Trophoblast cell (in vitro differentiated cells and primary cell): ENCODE measurements around the gene TMEM140.

ENCODE experiments used
- DNase-seq, 2 donors: peaks; one replicate each; pipeline ENCODE4 v3.0.0-alpha.2; 2016
- H2AFZ ChIP-seq: 2 replicates; pipeline ENCODE4 v1.6.1; 2013; ENCODE audit warnings: low read length, moderate library complexity, mild to moderate bottlenecking; ENCODE audit not compliant: insufficient read depth, poor library complexity
- H2AK5ac ChIP-seq: 2 replicates; pipeline ENCODE4 v1.6.1; 2013; ENCODE audit warnings: mild to moderate bottlenecking, low read length
- H2BK120ac ChIP-seq: 2 replicates; pipeline ENCODE4 v1.6.1; 2013; ENCODE audit warnings: low read length, mild to moderate bottlenecking, moderate library complexity; ENCODE audit not compliant: insufficient read depth, poor library complexity
- H2BK12ac ChIP-seq: 2 replicates; pipeline ENCODE4 v1.6.1; 2013; ENCODE audit warnings: mild to moderate bottlenecking, low read length, moderate library complexity
- H2BK5ac ChIP-seq: 2 replicates; pipeline ENCODE4 v1.6.1; 2013; ENCODE audit warnings: low read length, low read depth, moderate library complexity, mild to moderate bottlenecking; ENCODE audit not compliant: poor library complexity
- H3K14ac ChIP-seq: 2 replicates; pipeline ENCODE4 v1.6.1; 2013; ENCODE audit warnings: mild to moderate bottlenecking, low read length
- H3K18ac ChIP-seq: 2 replicates; pipeline ENCODE4 v1.6.1; 2013; ENCODE audit warnings: mild to moderate bottlenecking, low read length
- H3K23ac ChIP-seq: 2 replicates; pipeline ENCODE4 v1.6.1; 2013; ENCODE audit warnings: low read length
- H3K27ac ChIP-seq: 2 replicates; pipeline ENCODE4 v1.5.1; 2013; ENCODE audit warnings: low read depth, mild to moderate bottlenecking, inconsistent platforms, low read length, moderate library complexity
- H3K27me3 ChIP-seq: 2 replicates; pipeline ENCODE4 v1.6.1; 2013; ENCODE audit warnings: inconsistent platforms, mild to moderate bottlenecking, low read length, moderate library complexity; ENCODE audit not compliant: insufficient read depth
- H3K36me3 ChIP-seq, 2 experiments: 1 replicate in 1 of 2; 2 replicates in 1 of 2; pipeline ENCODE4 v1.6.1; 2013; ENCODE audit warnings: low read length in 2 of 2, mild to moderate bottlenecking in 2 of 2, moderate library complexity in 1 of 2; ENCODE audit not compliant: insufficient read depth in 2 of 2, control insufficient read depth in 1 of 2
- H3K4ac ChIP-seq: 2 replicates; pipeline ENCODE4 v1.6.1; 2013; ENCODE audit warnings: low read depth, mild to moderate bottlenecking, low read length, moderate library complexity
- H3K4me1 ChIP-seq, 2 experiments: 1 replicate in 1 of 2; 2 replicates in 1 of 2; pipeline ENCODE4 v1.6.1; 2013; ENCODE audit warnings: low read length in 2 of 2, mild to moderate bottlenecking in 2 of 2, moderate library complexity in 1 of 2; ENCODE audit not compliant: insufficient read depth in 2 of 2, control insufficient read depth in 1 of 2
- H3K4me2 ChIP-seq: 2 replicates; pipeline ENCODE4 v1.6.1; 2013; ENCODE audit warnings: inconsistent platforms, mild to moderate bottlenecking, low read length, moderate library complexity
- H3K4me3 ChIP-seq: 2 replicates; pipeline ENCODE4 v1.5.1; 2013; ENCODE audit warnings: mild to moderate bottlenecking, low read depth, low read length, inconsistent platforms
- H3K79me1 ChIP-seq: one replicate; pipeline ENCODE4 v1.6.1; 2013; ENCODE audit warnings: low read length
- H3K79me2 ChIP-seq: 2 replicates; pipeline ENCODE4 v1.6.1; 2013; ENCODE audit warnings: low read length, mild to moderate bottlenecking; ENCODE audit not compliant: control insufficient read depth, insufficient read depth, poor library complexity
- H3K9ac ChIP-seq: 2 replicates; pipeline ENCODE4 v1.6.1; 2013; ENCODE audit warnings: mild to moderate bottlenecking, low read length
- H3K9me3 ChIP-seq: 2 replicates; pipeline ENCODE4 v1.6.1; 2013; ENCODE audit warnings: low read depth, mild to moderate bottlenecking, control low read depth, inconsistent platforms, low read length; ENCODE audit not compliant: insufficient read depth
- H4K12ac ChIP-seq: 2 replicates; pipeline ENCODE4 v1.6.1; 2013; ENCODE audit warnings: low read depth, mild to moderate bottlenecking, low read length, moderate library complexity
- H4K8ac ChIP-seq: 2 replicates; pipeline ENCODE4 v1.6.1; 2013; ENCODE audit warnings: low read depth, mild to moderate bottlenecking, low read length, moderate library complexity
- H4K91ac ChIP-seq: one replicate; pipeline ENCODE4 v1.6.1; 2013; ENCODE audit warnings: low read depth, mild to moderate bottlenecking, low read length, moderate library complexity
- WGBS: extraction: QIAGEN DNeasy Blood & Tissue Kit; methylation state at CpG from one replicate; pipeline ENCODE4 v1.1.7; 2013; ENCODE audit warnings: missing lambda C conversion rate; ENCODE audit not compliant: insufficient read length, insufficient coverage; ENCODE audit errors: extremely low coverage; 5-methylcytosine and 5-hydroxymethylcytosine counted together

Gene TMEM140

GRCh38 chr7:135192914-135193536, 45.2 kb downstream of the TMEM140 start:
- no peak overlapping the region for H2BK120ac ChIP-seq
- no peak overlapping the region for H2BK12ac ChIP-seq
- H3K4ac ChIP-seq = no peak overlapping the region
- no peak overlapping the region for H2BK5ac ChIP-seq
- no peak overlapping the region for H4K91ac ChIP-seq
- no peak overlapping the region for H3K18ac ChIP-seq
- no peak overlapping the region for H3K27ac ChIP-seq
- no peak overlapping the region for H3K14ac ChIP-seq
- no CpG with 5 or more reads among the region's 11 CpGs for WGBS
- H4K12ac ChIP-seq = no peak overlapping the region
- H2AK5ac ChIP-seq = no peak overlapping the region
- H3K9ac ChIP-seq = no peak overlapping the region
- H3K79me1 ChIP-seq = no peaks in the 10 kb centered on the region
- H3K36me3 ChIP-seq = peaks cover 55 to 56% of the 10 kb centered on the region in 2 experiments
- H3K79me2 ChIP-seq = no peaks in the 10 kb centered on the region
- H3K27me3 ChIP-seq = no peaks in the 10 kb centered on the region
- DNase-seq = no peak
- H3K4me3 ChIP-seq = no peak overlapping the region
- H3K4me1 ChIP-seq = no peaks in the 10 kb centered on the region
- H2AFZ ChIP-seq = no peak overlapping the region
- no peak overlapping the region for H4K8ac ChIP-seq
- H3K9me3 ChIP-seq = peaks cover 2% of the 10 kb centered on the region
- H3K23ac ChIP-seq = no peak overlapping the region
- H3K4me2 ChIP-seq = no peak overlapping the region

GRCh38 chr7:135193615-135194081, 45.8 kb downstream of the TMEM140 start:
- Histone ChIP-seq H2AFZ (no peak overlapping the region), H3K9ac (no peak overlapping the region), H4K91ac (no peak overlapping the region), H3K27ac (no peak overlapping the region), H2BK12ac (no peak overlapping the region), H3K4me1 (no peaks in the 10 kb centered on the region), H3K4ac (no peak overlapping the region), H3K23ac (no peak overlapping the region), H2BK5ac (no peak overlapping the region), H2BK120ac (no peak overlapping the region), H4K8ac (no peak overlapping the region), H3K18ac (no peak overlapping the region), H3K9me3 (peaks cover 2% of the 10 kb centered on the region), H3K79me2 (no peaks in the 10 kb centered on the region), H3K4me3 (no peak overlapping the region), H3K79me1 (no peaks in the 10 kb centered on the region), H3K36me3 (peaks cover 50 to 51% of the 10 kb centered on the region in 2 experiments), H3K4me2 (no peak overlapping the region), H3K14ac (no peak overlapping the region), H2AK5ac (no peak overlapping the region), H3K27me3 (no peaks in the 10 kb centered on the region), H4K12ac (no peak overlapping the region)
- WGBS = no CpG with 5 or more reads among the region's 10 CpGs
- DNase-seq = no peak

- no peak for DNase-seq
- no peak overlapping the region for H2AK5ac ChIP-seq
- H3K9me3 ChIP-seq = peaks cover 2% of the 10 kb centered on the region
- no peak overlapping the region for H3K4ac ChIP-seq
- H3K9ac ChIP-seq = no peak overlapping the region
- H2AFZ ChIP-seq = no peak overlapping the region
- H4K8ac ChIP-seq = no peak overlapping the region
- no peak overlapping the region for H3K27ac ChIP-seq
- H3K18ac ChIP-seq = no peak overlapping the region
- H3K23ac ChIP-seq = no peak overlapping the region
- no peaks in the 10 kb centered on the region for H3K27me3 ChIP-seq
- H3K79me1 ChIP-seq = no peaks in the 10 kb centered on the region
- H4K12ac ChIP-seq = no peak overlapping the region
- no peak overlapping the region for H2BK120ac ChIP-seq
- H3K4me3 ChIP-seq = no peak overlapping the region
- no peak overlapping the region for H3K14ac ChIP-seq
- H2BK5ac ChIP-seq = no peak overlapping the region
- no CpG with 5 or more reads among the region's 12 CpGs for WGBS
- no peak overlapping the region for H3K4me2 ChIP-seq
- H3K4me1 ChIP-seq = no peaks in the 10 kb centered on the region
- H4K91ac ChIP-seq = no peak overlapping the region
- peaks cover 46 to 47% of the 10 kb centered on the region in 2 experiments for H3K36me3 ChIP-seq
- H3K79me2 ChIP-seq = no peaks in the 10 kb centered on the region
- no peak overlapping the region for H2BK12ac ChIP-seq
Observed at GRCh38 chr7:135194494-135195095, 46.7 kb downstream of the TMEM140 start.

- Histone ChIP-seq H2BK5ac (no peak overlapping the region), H2BK12ac (no peak overlapping the region), H3K4me2 (no peak overlapping the region), H2AFZ (no peak overlapping the region), H4K12ac (no peak overlapping the region), H3K79me2 (no peaks in the 10 kb centered on the region), H3K4me1 (no peaks in the 10 kb centered on the region), H3K27me3 (no peaks in the 10 kb centered on the region), H3K27ac (no peak overlapping the region), H3K9ac (no peak overlapping the region), H3K4ac (no peak overlapping the region), H3K79me1 (no peaks in the 10 kb centered on the region), H3K23ac (no peak overlapping the region), H2BK120ac (no peak overlapping the region), H2AK5ac (no peak overlapping the region), H3K18ac (no peak overlapping the region), H4K91ac (no peak overlapping the region), H4K8ac (no peak overlapping the region), H3K9me3 (peaks cover 2% of the 10 kb centered on the region), H3K14ac (no peak overlapping the region), H3K36me3 (peaks cover 46 to 47% of the 10 kb centered on the region in 2 experiments), H3K4me3 (no peak overlapping the region)
- DNase-seq = no peak
- no CpG with 5 or more reads among the region's 4 CpGs for WGBS
Observed at GRCh38 chr7:135195156-135195555, 47.3 kb downstream of the TMEM140 start.
